Mammary epithelial cell (primary cell): Measurements from ENCODE around the gene LIME1.

Experiments
- EZH2 ChIP-seq: IDR thresholded peaks from 2 replicates; pipeline ENCODE4 v1.6.1; 2012; ENCODE audit warnings: low read length, inconsistent platforms, borderline replicate concordance
- TF ChIP-seq, protein P1 (sequence below), 2 donors: IDR thresholded peaks in 1 of 2; conservative IDR thresholded peaks in 1 of 2; 2 replicates each; pipeline ENCODE4 v1.5.1; 2011 to 2012; ENCODE audit warnings: inconsistent platforms in 2 of 2, low read length in 2 of 2, mild to moderate bottlenecking in 2 of 2, control low read depth in 1 of 2, low read depth in 1 of 2; ENCODE audit not compliant: insufficient read depth in 1 of 2; ENCODE audit errors: extremely low read depth in 1 of 2

DNA sequence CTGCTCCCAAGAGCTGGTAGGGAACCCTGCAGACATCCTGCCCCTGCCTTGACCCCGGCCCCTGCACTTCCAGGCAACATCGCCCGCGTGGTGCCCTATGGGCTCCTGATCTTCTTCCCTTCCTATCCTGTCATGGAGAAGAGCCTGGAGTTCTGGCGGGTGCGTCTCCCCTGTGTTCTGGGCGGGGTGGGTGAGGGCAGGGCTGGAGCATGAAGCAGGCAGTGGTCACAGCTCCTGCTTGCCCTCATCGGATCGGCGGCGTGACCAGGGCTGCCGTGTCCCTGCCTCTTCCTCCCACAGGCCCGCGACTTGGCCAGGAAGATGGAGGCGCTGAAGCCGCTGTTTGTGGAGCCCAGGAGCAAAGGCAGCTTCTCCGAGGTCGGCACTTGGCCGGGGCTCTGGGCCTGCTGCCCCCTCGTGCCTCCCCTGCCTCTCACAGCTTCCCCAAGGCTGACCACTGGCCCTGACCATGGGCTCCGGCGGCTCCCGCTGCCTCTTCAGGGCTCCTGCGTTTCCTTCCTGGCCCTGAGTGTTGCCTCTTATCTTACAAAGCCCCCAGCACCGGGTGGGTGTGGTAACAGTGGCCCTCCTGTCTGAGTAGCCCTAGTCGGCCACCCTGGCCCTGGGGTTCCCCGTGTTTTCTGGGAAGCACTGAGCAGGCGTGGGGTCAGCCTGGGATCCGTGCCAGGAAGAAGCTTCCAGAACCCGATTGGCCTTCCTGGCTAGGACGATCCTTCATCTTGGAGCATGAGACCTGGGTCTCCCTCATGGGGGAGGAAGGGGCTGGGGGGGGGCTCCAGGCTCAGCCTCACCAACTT, 48.0 kb upstream of the LIME1 start:
- TF ChIP-seq, protein P1, sequence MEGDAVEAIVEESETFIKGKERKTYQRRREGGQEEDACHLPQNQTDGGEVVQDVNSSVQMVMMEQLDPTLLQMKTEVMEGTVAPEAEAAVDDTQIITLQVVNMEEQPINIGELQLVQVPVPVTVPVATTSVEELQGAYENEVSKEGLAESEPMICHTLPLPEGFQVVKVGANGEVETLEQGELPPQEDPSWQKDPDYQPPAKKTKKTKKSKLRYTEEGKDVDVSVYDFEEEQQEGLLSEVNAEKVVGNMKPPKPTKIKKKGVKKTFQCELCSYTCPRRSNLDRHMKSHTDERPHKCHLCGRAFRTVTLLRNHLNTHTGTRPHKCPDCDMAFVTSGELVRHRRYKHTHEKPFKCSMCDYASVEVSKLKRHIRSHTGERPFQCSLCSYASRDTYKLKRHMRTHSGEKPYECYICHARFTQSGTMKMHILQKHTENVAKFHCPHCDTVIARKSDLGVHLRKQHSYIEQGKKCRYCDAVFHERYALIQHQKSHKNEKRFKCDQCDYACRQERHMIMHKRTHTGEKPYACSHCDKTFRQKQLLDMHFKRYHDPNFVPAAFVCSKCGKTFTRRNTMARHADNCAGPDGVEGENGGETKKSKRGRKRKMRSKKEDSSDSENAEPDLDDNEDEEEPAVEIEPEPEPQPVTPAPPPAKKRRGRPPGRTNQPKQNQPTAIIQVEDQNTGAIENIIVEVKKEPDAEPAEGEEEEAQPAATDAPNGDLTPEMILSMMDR (conservative IDR thresholded peaks at IDR 0.05 in 1 of 2, IDR thresholded peaks at IDR 0.05 in 1 of 2; ENCODE audit: extremely low read depth in 1 of 2, insufficient read depth in 1 of 2, low read depth in 1 of 2, low read length in 2 of 2): no peak
- TF ChIP-seq EZH2: no peak
